Fibroblast of gingiva (primary cell): ENCODE measurements around the gene LILRA5.
"Not testable (repeated sequence)": the region's sequence is repeated elsewhere in the genome, so short reads cannot be mapped to it uniquely, and the experiment has no call there.

Experiments used
- DNase-seq: peaks from one replicate; pipeline ENCODE4 v3.0.0-alpha.2; 2011; ENCODE audit warnings: low read depth

LILRA5 gene

DNA sequence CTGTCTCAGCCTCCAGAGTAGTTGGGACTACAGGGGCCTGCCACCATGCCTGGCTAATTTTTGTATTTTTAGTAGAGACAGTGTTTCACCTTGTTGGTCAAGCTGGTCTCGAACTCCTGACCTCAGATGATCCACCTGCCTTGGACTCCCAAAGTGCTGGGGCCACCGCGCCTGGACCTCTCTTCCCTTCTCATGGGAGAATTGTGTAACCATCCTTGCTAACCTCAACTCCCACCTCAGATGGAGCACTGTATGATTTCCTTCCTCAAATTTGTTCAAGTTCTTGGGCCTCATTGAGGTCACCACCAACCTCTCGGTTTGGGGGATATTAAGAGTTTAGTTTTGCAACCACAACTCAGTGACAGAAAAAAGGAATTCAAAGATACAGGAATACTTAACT, 10.7 kb downstream of the LILRA5 start:
- no peak for DNase-seq

DNA sequence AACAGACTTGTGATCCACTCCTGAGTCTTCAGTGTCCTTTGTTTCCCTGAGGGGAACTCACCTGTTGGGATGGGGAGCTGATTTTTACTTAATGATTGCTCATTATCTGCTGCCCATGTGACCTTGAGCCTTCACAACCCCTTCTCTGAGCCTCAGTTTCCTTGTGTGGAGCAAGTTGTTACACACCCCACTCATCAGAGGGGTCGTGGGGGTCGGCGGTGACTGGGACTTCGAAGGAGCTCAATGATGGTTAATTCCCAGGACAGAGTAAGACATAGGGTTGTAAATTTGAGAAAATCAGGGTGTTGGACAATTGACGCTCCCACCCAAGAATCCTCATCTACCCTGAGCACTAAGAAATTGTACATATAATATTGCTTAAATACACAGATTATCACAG, 13.5 kb downstream of the LILRA5 start:
- no peak for DNase-seq

DNA sequence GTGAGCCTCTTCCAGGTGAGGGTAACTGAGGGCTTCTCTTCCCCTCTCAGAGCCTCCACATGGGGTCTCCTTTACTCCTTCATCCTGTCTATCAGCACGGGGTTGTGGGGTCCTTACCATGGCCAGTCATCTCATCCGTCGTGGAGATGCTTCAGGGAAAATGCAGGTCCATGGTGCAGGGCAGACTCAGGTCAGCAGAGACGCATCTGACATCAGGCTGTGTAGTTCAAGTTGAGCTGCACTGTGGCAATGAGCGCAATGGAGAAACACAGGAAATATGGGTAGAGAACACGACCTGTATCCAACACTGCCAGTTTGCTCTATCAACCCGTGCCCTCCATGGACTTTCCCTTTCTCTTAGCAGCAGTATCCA, 13.9 kb downstream of the LILRA5 start:
- DNase-seq = no peak

DNA sequence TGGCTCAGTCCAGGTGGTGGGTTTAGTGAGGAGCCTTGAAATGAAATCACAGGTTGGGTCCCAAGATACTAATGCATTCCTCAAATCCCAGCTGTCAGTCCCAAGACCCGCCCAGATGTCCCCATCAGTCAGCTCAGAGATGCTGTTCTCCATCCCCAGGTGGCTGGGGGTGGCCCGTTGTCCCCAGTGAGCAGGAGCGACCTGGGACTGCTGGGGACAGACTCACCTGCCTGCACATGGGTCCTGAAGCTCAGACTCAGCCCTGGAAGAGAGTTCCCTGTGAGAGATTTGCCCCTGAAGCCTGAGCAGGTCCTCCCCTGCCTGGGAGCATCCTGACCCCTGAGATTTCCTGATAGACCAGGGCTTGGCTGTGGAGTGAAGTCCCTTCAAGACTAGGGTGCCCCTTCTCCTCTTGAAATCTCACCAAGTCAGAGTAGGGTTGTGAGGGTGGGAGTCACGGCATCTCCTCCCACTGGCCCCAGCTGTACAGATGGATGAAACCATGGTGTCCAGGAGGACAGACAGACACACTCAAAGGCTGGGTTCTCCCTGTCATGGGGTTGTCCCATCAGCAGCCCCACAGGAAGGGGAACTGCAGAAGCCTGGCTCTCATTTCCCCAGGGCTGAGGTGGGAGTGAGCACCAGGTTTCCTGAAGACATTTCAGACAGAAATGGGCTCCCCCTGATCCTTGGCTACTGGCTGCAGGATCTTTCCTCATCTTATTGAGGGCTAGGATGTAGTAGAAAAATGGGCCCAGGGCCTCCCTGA, 14.4 kb downstream of the LILRA5 start:
- DNase-seq = no peak

DNA sequence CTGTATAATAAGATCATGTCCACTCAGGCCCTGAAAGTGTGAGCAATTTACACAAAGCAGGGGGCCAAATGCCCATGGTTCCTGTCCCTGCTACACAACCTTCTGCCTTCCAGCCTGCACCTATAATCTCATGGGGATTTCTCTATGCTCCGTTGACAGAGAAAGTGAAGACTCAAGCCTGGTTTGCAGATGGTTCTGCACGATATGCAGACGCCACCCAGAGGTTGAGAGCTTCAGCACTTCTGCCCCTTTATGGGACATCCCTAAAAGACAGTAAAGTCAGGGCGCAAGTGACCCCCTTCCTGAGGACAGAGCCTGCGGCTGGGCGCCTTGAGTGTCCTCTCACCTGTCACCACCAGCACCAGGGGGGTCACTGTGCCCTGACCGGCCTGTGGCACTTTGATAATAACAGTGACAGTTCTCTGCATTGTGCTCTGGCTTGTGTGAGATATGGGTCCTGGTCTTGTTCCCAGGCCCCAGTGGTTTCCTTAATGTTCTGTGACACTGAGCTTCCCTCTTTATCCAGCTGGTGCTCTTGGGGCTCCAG, 15.1 kb downstream of the LILRA5 start:
- DNase-seq = no peak

DNA sequence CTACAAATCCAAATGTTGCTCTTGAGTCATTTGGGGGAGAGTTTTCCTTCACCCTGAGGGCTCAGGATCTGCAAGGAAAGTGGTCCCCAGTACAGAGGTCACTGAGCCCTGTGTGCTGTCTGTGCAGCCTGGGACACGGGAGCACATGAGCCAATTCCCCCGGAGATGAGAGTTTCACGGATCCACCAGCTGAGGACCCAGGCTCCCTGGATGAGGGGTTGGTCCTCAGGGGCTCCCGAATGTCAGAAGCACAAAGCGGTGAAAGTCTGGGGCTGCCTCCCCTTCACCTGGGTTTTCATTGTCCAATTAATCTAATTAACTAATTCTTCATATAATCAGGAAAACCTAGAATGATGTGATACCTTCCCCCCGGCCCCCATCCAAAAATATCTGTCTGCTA, 18.4 kb downstream of the LILRA5 start:
- DNase-seq = no peak

DNA sequence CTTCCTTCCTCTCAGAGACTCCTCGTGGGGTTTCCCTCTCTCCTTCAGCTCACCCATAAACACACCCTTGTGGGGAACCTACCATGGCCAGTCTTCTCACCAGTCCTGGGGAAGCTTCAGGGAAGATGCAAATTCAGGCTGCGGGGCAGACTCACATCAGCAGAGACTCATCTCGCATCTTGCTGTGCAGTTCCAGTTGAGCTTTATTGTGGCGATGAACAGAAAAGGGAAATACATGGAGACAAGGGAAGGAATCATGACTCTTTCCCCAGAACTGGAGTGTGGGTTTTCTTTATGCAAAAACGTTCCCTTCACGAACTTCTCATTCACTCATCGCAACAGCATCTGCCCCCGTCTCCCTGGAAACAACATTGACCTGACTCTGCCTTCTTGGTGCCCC, 23.8 kb downstream of the LILRA5 start:
- DNase-seq = not testable (repeated sequence)

DNA sequence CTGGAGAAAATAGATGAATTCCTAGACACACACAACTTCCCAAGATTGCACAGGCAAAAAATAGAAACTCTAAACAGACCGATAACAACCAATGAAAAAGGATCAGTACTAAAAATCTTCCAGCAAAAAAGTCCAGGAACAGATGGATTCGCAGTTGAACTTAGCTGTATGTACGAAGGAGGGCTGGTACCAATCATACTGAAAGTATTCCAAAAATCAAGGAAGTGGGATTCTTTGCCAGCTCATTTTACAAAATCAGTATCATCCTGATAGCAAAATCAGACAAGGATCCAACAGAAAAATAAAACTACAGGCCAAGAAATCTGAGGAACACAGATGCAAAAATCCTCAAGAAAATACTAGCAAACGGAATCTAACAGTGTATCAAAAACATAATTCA, 25.5 kb downstream of the LILRA5 start:
- DNase-seq = no peak

DNA sequence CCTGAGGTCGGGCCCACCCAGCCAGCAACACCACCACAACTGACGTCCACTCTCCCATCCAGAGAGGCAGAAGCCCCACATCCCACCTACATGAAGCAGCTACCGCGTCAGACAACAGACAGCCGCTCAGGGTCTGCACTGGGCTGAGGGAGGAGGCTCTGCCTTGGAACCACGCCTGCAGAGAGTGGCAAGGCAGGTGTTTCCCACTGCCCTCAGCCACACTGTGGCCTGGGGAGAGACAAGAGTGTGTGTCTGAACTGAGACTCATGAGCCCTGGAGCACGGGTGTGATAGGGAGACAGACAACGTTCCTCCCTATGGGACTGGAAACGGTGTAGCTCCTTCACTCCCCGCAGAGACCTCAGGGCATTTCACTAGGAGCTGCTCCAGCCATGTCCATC, 26.7 kb downstream of the LILRA5 start:
- DNase-seq = not testable (repeated sequence)

DNA sequence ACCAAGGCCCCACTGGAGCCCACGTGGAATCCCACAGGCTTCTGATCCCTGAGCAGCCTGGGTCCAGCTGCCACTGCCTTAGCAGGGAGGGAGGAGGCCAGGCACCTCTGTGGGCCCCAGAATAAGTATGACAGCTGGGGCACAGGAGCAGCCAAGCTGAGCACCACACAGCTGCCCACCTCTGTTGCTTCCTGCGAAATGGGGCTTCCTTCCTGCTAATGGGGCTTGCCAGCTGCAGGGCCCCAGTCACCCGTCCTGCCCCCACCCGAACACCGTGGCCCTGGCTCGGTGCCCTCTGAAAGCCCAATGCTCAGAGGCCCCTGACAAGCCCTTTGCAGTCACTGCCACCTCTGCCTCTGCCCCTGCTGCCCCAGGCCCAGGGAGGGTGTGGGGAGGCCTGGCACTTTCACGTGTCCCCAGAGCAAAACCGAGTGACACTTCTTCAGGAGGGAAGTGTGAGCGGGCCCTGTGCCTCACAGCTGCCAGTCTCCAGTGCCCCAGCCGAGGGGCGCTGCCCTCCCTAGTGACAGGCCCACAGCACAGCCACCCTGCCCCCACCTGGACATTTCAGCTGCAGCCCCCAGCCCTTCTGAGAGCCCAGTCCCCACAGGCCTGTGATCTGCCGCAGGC, 27.4 kb downstream of the LILRA5 start:
- DNase-seq = not testable (repeated sequence)

DNA sequence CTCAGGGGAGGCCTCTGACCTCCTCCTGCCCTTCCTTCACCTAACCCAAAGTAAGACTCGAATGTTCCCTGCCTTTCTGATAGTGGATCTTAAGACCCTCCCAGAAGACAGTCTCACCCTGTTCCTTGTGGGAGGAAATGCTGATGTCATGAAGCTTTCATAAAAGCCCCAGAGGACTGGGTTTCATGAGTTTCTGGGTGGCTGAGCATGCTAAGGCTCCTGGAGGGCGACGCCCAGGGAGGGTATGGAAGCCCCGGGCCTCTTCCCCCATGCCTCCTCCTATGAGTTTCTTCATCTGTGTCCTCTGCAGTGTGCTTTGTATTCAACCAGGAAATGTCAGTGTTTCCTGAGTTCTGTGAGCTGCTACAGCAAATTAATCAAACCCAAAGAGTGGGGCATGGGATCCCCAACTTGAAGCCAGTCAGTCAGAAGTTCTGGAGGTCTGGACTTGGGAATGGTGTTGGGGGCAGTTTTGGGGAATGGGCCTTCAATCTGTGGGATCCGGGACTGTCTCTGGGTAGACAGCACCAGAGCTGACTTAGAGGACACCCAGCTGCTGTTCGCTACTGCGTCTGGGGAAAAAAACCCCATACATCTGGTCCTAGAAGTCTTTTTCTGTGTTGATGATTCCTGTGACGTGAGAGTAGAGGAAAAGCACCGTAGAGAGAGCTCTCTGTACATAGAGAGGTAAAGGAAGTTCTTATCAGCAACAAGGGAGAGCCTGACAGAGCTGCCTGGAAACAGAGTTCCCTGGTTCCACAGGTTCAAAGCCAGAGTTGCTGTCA, 30.1 kb downstream of the LILRA5 start:
- DNase-seq = no peak

DNA sequence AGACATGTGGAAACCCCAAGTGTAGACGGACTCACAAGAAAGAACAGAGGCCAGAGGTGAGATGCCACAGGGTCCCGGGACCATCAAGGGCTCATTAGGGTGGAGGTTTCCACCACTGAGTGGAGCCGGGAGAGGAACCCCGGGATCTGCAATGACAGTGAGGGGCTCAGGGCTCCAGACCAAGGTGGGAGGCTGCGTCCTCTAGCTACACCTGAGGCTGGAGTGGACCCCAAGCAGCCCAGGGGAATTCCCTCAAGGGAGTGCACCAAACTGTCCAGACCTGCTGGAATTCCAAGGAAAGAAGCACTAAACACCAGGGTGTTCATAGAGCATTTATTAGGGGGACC, 31.3 kb downstream of the LILRA5 start:
- DNase-seq = not testable (repeated sequence)

DNA sequence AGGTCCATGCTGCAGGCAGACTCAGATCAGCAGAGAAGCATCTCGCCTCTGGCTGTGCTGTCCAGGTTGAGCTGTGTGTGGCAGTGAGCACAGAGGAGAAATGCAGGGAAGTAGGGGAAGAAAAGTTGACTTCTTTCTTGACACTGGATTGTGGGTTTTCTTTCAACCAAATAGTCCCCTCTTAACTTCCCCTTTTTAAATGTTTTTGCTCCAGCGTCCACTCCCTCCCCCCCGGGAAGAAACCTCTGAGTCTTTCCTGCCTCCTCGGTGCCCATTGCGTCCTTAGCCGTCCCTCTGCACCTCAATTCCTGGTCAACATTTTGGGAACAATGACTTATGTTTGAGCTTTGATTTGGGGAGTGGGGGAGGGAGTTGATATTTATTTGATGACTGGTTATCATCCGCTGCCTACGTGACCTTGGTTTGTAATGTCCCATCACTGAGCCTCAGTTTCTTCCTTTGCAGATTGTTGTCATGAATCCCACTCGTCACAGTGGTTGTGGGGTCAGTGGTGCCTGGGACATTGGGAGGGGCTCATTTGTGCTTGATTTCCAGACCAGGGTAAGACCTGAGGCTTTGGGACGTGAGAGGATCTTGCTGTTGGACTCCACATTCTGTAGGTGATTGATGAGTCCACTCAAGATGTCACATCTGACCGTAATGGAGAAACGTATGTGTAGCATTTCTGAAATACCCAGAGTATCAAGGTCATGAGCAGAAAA, 31.8 kb downstream of the LILRA5 start, which contains the start of gene LILRB2:
Gene LILRB2 (minus strand): TSS at position 104 of the 722 bp plus-strand sequence. CDS start 614 bp downstream, outside the sequence.
- DNase-seq = no peak

DNA sequence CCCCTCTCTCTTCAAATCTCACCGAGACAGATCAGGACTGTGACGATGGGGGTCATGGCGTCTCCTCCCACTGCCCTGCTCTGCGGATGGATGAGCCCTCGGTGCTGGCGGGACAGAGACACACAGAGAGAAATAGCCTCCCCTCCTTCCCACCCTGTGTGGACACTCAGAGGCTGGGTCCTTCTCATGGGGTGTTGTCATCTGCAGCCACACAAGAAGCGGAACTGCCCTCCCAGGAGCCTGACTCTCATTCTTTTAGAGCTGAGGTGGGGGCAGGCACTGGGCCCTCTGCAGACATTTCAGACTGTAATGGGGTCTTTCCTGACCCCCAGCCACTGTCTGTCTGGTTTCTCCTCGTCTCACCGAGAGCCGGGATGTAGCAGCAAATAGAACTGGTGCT, 32.5 kb downstream of the LILRA5 start:
- not testable (repeated sequence) for DNase-seq

DNA sequence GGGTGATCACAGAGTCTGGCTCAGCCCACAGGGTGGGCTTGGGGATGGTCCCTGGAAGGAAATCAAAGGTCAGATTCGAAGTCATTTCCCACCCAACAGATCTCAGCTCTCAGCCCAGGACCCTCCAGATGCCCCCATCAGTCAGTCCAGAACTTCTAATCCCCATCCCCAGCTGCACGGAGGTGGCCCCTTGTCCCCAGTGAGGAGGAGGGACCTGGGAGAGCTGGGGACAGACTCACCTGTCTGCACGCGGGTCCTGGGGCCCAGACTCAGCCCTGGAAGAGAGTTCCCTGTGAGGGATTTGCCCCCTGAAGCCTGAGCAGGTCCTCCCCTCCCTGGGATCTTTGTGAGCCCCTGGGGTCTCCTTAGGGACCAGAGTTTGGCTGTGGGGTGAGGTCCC, 32.9 kb downstream of the LILRA5 start:
- not testable (repeated sequence) for DNase-seq

DNA sequence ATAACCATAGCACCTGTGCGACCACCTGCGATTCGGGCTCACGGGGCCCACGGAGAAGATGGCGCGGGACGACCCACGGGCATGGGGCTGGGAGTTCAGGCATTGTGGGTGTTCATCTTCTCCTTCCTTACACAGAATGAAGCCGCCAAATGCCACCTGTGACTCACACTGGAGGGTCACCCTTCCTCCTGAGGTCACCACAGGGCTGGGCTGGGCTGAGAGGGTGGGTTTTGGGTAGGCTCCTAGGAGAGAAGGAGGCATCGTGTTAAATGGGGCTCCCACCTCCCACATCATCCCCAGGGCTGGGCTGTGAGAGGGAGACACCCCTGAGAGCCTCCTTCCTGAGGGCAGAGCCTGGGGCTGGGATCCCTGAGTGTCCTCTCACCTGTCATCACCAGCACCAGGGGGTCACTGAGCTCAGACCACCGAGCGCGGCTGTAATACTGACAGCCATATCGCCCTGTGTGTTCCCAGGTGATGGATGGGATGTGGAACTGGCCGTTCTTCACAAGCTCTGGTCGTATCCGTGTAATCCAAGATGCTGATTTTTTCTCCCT, 33.5 kb downstream of the LILRA5 start:
- no peak for DNase-seq

DNA sequence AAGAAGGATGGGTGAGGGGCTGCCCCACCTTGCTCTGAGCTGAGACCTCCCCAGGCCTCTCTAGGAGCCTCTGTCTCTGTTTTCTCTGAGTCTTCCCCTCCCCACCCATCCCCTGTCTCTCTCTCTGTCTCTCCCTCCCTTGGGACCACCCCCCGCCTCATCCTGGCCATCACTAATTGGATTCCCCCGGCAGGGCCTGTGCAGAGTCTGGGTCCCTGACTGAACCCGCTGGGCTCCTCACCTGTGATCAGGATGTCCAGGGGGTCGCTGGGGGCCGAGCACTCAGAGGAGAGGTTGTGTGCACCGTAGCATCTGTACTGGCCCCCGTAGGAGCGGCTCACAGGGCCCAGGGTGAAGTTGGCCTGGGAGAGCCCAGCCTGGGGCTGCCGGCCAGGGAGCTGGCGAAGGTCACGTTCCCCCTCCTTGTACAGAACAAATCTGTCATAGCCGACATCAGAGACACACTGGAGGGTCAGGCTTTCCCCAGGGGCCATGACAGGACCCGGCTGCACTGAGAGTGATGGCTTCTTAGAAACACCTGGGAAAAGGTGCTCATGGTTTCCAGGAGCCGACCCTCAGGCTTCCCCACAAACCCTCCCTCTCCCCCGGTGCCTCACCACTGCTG, 34.3 kb downstream of the LILRA5 start:
- DNase-seq = not testable (repeated sequence)

DNA sequence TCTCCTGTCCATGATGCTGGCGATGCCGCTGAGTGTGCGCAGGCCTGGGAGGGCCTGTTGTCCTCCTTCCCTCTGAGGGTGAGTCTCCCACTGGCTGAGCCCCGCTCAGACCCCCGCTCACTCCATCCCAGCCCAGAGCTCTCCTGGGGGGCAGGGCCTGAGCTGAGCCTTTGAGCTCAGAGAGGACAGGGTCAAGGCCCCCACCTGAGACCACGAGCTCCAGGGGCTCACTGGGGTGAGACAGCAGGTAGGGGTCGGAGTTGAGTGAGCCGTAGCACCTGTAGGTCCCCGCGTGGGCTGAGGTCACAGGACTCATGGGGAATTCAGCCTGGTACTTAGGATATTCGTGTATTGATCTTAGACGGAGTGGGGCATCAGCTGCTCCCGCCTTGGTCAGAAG, 34.9 kb downstream of the LILRA5 start:
- not testable (repeated sequence) for DNase-seq

DNA sequence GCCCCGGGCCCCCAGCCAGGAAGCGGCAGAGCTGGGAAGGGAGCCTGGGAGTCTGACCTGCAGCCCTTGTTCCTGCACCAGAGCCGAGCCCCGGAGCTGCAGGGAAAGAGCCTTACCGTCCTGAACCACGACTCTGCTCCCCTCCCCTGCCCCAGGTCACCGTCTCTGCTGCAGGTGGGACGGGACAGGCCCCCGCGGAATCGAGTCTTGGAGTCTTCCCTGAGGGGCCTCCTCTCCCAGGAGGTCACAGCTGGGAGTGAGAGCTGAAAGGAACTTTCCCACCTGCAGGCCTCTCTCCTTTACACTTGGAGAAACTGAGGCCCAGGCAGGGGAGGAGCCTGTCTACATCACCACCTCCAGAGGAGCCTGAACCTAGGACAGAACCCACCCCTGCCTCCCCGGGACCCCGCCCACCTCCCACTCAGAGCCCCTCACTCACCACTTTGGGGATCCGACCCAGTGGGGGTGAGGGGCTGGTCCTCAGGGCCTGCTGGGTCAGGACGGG, 35.8 kb downstream of the LILRA5 start:
- not testable (repeated sequence) for DNase-seq

DNA sequence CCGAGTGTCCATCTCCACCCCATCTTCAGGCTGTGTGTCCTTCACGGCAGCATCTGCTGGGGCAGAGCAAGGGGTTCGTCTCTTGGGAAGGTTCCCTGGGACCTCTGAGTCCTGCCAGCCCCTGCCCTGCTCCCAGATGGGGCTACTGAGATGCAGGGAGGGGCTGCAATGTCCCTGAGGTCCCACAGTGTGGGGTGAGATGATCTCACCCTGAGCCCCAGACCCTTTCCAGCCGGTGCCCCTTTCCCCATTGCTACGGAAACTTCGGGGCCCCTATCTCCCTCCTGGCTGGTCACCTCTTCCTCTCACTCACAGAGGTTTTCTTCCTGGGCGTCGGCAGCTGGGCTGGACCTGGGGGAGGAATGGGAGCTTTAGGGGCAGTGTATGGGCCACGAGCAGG, 37.0 kb downstream of the LILRA5 start:
- no peak for DNase-seq

DNA sequence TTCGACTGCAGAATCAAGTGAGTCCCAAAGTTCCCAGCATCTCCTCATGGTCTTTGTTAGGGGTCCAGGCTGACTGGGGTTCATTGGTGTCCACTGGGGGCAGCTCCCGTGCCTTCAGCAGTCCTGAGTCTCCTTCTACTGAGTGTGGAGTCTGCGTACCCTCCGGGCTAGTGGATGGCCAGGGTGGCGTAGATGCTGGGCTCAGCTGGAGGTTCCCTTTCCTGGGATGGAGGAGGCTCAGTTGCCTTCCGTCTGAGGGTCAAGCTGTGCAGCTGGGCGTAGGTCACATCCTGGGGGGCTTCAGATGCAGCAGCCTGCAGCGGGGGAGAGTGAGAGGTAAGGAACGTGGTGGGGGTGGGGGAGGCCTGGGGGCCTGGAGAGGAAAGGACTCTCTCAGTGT, 38.5 kb downstream of the LILRA5 start:
- DNase-seq = not testable (repeated sequence)
